GM10266 (cell line): Measurements from ENCODE around the gene AGBL4.

ENCODE experiments used
- DNase-seq: peaks from one replicate; pipeline ENCODE4 v3.0.0; 2012; ENCODE audit errors: extremely low spot score
- TF ChIP-seq, protein P1 (sequence below): IDR thresholded peaks from 2 replicates; pipeline ENCODE4 v1.5.1; 2012; ENCODE audit warnings: mild to moderate bottlenecking, low read depth; ENCODE audit not compliant: control insufficient read depth, insufficient read depth; ENCODE audit errors: missing control alignments

The AGBL4 gene

DNA sequence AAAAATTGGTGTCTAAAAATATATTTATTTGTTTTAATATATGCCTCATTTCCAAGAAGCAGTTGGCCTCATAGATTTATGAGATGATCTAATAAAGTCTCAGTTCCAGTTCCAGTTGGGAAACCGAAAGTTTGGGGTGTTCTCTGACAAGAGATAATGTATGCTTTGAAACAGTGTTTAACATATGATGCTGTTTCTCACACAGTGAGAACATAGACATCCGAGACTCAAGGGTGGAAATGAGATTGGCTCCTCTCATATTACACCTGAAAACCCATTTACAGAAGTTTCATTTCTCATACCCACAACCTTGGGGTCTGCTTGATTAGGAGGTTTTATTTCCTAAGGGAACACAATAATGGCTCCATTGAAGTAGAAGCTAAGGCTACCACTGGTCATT is 1046.5 kb downstream of the AGBL4 start:
- DNase-seq: no peak
- TF ChIP-seq, protein P1, sequence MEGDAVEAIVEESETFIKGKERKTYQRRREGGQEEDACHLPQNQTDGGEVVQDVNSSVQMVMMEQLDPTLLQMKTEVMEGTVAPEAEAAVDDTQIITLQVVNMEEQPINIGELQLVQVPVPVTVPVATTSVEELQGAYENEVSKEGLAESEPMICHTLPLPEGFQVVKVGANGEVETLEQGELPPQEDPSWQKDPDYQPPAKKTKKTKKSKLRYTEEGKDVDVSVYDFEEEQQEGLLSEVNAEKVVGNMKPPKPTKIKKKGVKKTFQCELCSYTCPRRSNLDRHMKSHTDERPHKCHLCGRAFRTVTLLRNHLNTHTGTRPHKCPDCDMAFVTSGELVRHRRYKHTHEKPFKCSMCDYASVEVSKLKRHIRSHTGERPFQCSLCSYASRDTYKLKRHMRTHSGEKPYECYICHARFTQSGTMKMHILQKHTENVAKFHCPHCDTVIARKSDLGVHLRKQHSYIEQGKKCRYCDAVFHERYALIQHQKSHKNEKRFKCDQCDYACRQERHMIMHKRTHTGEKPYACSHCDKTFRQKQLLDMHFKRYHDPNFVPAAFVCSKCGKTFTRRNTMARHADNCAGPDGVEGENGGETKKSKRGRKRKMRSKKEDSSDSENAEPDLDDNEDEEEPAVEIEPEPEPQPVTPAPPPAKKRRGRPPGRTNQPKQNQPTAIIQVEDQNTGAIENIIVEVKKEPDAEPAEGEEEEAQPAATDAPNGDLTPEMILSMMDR: no peak

DNA sequence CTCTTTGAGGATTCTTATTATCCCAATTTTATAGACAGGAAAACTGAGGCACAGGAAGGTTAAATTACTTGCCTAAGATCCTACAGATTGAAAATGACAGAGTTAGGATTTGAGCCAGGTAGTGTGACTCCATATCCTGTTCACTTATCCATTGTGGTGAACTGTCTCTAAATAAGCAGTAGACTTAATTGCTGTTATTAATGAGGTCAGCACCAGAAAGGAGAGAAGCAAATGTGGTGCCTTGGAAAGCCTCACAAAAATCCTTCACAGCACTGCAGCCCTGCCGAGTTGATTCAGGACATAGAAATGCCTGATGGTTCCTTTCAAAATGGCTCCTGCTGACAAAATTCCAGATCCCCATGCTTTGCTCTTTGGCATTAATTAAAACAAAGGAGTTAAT is 1053.8 kb downstream of the AGBL4 start:
- DNase-seq: no peak
- TF ChIP-seq, protein P1: no peak

DNA sequence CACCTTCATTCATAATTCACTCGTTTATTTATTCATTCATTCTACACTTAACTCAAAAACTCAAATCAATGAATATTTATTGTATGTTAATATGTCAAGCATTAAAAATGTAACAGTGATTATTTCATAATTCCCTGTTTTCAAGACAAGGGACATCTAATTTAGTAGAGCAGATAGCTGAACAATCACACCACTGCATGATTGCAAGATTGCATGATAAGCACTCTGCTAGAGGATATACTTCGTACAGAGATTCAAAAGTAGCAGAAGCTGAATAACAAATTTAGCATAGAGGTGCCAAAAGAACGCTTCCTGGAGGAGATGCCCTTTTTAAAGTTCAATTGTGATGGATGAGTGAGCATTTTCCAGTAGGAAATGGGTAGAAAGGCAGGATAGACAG is 1056.4 kb downstream of the AGBL4 start:
- no peak for DNase-seq
- TF ChIP-seq, protein P1: no peak

DNA sequence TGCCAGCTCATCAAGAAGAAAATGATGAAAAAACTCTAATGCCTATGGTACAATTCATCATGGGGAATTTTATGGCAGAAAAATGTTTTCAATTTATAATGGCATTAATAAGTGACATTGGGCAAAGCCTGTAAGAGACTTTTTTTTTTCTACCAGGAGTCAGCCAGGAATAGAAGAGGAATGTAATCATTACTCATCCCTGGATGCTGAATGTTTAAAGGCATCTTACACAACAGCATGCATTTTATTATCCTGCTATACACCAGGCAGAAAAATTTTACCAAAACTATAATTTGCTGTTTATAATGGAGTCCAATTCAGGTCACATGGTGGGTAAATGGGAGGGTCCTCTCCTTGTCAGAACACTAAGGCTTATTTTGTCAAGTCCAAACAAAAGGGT is 1057.2 kb downstream of the AGBL4 start:
- TF ChIP-seq, protein P1: no peak
- DNase-seq: no peak

DNA sequence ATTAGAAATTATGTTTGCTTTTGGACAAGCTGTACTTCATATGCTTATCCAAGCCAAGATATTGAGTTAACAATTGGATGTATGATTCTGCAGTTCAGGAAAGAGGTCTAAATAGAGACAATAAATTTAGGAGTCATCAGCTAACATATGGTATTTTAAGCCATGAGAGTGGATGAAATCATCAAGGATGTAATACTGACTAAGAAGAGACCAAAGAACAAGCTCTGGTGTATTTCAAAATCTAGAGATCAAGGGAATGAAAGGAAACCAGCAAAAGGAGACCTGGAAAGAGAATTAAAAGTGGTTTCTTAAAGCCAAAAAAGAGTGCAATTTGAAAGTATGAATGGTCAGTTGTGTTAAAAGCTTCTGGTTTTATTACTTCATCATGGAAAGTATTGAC is 1063.4 kb downstream of the AGBL4 start:
- DNase-seq: no peak
- TF ChIP-seq, protein P1: no peak

DNA sequence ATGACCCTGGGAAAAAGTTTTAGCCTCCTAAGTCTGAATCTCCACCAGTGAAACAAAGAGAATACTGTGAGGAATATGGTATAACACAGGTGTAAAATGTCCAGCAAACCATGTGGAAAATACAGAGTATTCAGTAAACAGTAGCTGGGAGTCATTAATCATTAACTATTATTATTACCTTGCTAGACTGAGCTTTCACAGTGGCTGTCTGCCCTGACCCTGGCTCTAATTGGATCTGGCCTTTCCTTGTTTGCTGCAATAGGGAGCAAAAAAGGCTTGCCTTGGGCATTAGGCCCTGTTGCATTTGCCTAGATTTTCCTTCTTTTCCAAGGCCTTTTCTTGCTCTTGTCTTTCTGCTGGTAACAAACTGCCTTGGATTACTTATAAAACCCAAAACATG is 1068.0 kb downstream of the AGBL4 start:
- TF ChIP-seq, protein P1: no peak
- no peak for DNase-seq

DNA sequence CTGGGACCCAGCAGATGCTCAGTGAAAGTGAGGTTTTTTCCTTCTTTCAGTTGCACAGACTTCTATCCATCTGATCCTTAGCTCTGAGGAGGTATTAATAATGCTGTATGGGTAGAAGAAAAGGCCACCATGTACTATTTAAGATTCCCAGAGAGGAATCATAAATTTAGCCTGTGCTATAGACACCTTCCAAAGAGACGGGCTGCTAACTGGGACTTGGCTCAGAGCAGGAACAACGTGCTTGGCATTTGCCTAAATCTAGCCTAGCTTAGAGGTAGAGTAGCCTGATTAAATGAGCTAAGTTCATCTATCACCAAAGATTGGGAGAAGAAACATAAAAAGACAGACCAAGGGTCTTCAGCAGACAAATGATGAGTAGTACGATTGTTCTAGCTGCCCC is 1070.1 kb downstream of the AGBL4 start:
- TF ChIP-seq, protein P1: no peak
- no peak for DNase-seq

DNA sequence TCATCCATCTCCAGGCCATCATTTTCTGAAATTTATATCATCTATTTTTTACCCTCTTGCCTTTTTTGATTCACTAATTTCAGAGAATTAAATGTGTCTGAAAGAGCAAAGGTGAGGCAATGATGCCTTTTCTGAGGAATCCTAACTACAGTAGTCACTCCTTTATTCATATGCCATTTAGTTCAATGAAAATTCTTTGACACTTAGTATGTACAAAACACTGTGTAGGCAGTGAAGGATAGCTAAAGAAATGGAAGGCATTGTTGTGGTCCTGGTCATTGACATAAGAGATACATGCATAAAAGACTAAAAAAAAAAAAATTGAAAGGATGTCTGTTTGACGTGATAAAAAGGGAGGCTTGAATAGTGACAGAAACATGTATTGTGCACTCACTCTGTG is 1075.2 kb downstream of the AGBL4 start:
- DNase-seq: no peak
- TF ChIP-seq, protein P1: no peak
